Raji (cell line): ENCODE data around the gene VPS13D.

ENCODE experiments used
- POLR2A ChIP-seq: IDR thresholded peaks from 2 replicates; pipeline ENCODE4 v1.6.1; 2011; ENCODE audit warnings: low read depth, low read length, control low read depth; ENCODE audit not compliant: insufficient read depth

Gene VPS13D

GRCh38 chr1:12537906-12538461 is 308.2 kb downstream of the VPS13D start:
- TF ChIP-seq POLR2A, result no peak

GRCh38 chr1:12539320-12539704 is 309.5 kb downstream of the VPS13D start:
- no peak for TF ChIP-seq POLR2A

GRCh38 chr1:12539705-12540579 is 310.1 kb downstream of the VPS13D start:
- no peak for TF ChIP-seq POLR2A

- TF ChIP-seq POLR2A, result no peak
Observed at GRCh38 chr1:12540580-12541273, 310.9 kb downstream of the VPS13D start.

- no peak for TF ChIP-seq POLR2A
Observed at GRCh38 chr1:12541274-12542137, 311.7 kb downstream of the VPS13D start.

- no peak for TF ChIP-seq POLR2A
Observed at GRCh38 chr1:12542138-12542465, 312.3 kb downstream of the VPS13D start.

GRCh38 chr1:12542616-12543592 is 313.1 kb downstream of the VPS13D start:
- TF ChIP-seq POLR2A, result no peak

- no peak for TF ChIP-seq POLR2A
Observed at GRCh38 chr1:12543740-12544154, 313.9 kb downstream of the VPS13D start.

- TF ChIP-seq POLR2A, result no peak
Observed at GRCh38 chr1:12544357-12544756, 314.5 kb downstream of the VPS13D start.

GRCh38 chr1:12544992-12545391 is 315.2 kb downstream of the VPS13D start:
- TF ChIP-seq POLR2A, result no peak

GRCh38 chr1:12546771-12547585 is 317.1 kb downstream of the VPS13D start:
- TF ChIP-seq POLR2A, result no peak

- TF ChIP-seq POLR2A, result no peak
Observed at GRCh38 chr1:12547586-12548225, 317.9 kb downstream of the VPS13D start.
